ENCODE measurements around the gene DUSP16. TPM values are rescaled to one million over a fixed set of nuclear protein-coding genes. Genes with fewer than 3 reads are reported as not detected.

DUSP16 gene
- total and polyA plus RNA-seq, 2 of the 8 experiments (the other 6 are each of a cell fraction or from before 2014, with no cell fraction given) = 31.6 to 55.9 TPM

DNA sequence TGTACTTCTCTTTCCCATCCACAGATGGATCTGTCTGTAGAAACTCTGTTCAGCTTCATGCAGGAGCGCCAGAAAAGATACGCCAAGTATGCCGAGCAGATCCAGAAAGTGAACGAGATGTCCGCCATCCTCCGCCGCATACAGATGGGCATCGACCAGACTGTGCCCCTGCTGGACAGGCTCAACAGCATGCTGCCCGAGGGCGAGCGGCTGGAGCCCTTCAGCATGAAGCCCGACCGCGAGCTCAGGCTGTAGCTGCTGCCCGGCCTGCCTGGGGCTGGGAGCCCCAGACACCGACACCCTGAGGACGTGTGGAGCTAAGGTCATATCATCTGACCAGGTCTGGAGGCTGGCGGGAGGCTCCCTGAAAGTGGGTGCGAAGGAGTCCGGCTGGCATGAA, 97.1 kb downstream of the DUSP16 start (continued):
- TF ChIP-seq CREB1 (IDR thresholded peaks at IDR 0.05) (no peak), TAF7 (optimal IDR thresholded peaks at IDR 0.05; ENCODE audit: borderline replicate concordance, low read depth, low read length) (no peak)
